ENCODE data around the gene FUBP1. TPM values are rescaled to one million over a fixed set of nuclear protein-coding genes. Genes with fewer than 3 reads are reported as not detected.
"Not testable (repeated sequence)": the region's sequence is repeated elsewhere in the genome, so short reads cannot be mapped to it uniquely, and the experiment has no call there.

The FUBP1 gene, protein sequence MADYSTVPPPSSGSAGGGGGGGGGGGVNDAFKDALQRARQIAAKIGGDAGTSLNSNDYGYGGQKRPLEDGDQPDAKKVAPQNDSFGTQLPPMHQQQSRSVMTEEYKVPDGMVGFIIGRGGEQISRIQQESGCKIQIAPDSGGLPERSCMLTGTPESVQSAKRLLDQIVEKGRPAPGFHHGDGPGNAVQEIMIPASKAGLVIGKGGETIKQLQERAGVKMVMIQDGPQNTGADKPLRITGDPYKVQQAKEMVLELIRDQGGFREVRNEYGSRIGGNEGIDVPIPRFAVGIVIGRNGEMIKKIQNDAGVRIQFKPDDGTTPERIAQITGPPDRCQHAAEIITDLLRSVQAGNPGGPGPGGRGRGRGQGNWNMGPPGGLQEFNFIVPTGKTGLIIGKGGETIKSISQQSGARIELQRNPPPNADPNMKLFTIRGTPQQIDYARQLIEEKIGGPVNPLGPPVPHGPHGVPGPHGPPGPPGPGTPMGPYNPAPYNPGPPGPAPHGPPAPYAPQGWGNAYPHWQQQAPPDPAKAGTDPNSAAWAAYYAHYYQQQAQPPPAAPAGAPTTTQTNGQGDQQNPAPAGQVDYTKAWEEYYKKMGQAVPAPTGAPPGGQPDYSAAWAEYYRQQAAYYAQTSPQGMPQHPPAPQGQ
- total RNA-seq: 100 to 1,000 TPM; 215 to 217 TPM
- polyA plus RNA-seq: 54.6 TPM

GRCh38 chr1:77978969-77979876 lies at the start of gene FUBP1:
FUBP1 (minus strand) TSS chr1:77979072; CDS start chr1:77979004, 68 bp downstream.
- Histone ChIP-seq H3K9me3 (ENCODE audit: low read length) (no peaks in the 10 kb centered on the region), H3K4me1 (ENCODE audit: insufficient read depth, low read length) (peaks cover 48% of the 10 kb centered on the region), H3K36me3 (ENCODE audit: insufficient read depth, low read length) (peaks cover 3% of the 10 kb centered on the region), H3K27ac (ENCODE audit: low read depth, low read length) (peak within 1 kb of the TSS; percentile 98), H3K27me3 (ENCODE audit: insufficient read depth, low read length, poor library complexity, severe bottlenecking) (no peaks in the 10 kb centered on the region), H3K4me3 (ENCODE audit: low read length) (peak within 1 kb of the TSS; percentile 87)
- DNase-seq: peak; percentile 88 to 98 (median 96)
- Mint-ChIP-seq H3K27me3 (no peaks in the 10 kb centered on the region), H3K4me1 (peaks cover 43 to 52% (median 51%) of the 10 kb centered on the region in 3 donors), H3K4me3 (no peak within 1 kb of the TSS), H3K36me3 (peaks cover 0 to 26% (median 6%) of the 10 kb centered on the region in 3 donors), H3K27ac (no peak within 1 kb of the TSS), H3K9me3 (no peaks in the 10 kb centered on the region)
- ChIA-PET CTCF (interaction anchor here (0.6 to 2.1 kb wide), 12 partner anchors 11 to 296 kb away, joined by 3 to 27 read pairs (median 4); partner anchors contain the start of genes DNAJB4, GIPC2 and ZZZ3), POLR2A (interaction anchor here (0.5 to 3.3 kb wide), 19 partner anchors 10 to 547 kb away, joined by 3 to 102 read pairs (median 4); partner anchors contain the start of genes DNAJB4, MIGA1, USP33 and ZZZ3)

DNA sequence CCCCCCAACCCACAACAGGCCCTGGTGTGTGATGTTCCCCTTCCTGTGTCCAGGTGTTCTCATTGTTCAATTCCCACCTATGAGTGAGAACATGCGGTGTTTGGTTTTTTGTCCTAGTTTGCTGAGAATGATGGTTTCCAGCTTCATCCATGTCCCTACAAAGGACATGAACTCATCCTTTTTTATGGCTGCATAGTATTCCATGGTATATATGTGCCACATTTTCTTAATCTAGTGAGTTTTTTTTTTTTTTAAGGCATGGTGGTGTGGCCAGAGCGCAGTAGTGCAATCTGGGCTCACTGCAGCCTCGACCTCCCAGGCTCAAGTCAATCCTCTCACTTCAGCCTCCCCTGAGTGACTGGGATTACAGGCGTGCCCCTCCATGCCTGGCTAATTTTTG lies 42.3 kb upstream of the FUBP1 start:
- H3K4me3 ChIP-seq (ENCODE audit: low read length); H3K27ac ChIP-seq (ENCODE audit: low read depth, low read length); DNase-seq; H3K36me3 ChIP-seq (ENCODE audit: insufficient read depth, low read length); H3K9me3 Mint-ChIP-seq; CTCF ChIA-PET; H3K27ac Mint-ChIP-seq; H3K4me1 Mint-ChIP-seq; H3K4me1 ChIP-seq (ENCODE audit: insufficient read depth, low read length); H3K4me3 Mint-ChIP-seq; H3K27me3 ChIP-seq (ENCODE audit: insufficient read depth, low read length, poor library complexity, severe bottlenecking); H3K9me3 ChIP-seq (ENCODE audit: low read length); H3K27me3 Mint-ChIP-seq; POLR2A ChIA-PET: not testable (repeated sequence)
- peaks cover 0 to 11% (median 5%) of the 10 kb centered on the region in 3 donors for H3K36me3 Mint-ChIP-seq

DNA sequence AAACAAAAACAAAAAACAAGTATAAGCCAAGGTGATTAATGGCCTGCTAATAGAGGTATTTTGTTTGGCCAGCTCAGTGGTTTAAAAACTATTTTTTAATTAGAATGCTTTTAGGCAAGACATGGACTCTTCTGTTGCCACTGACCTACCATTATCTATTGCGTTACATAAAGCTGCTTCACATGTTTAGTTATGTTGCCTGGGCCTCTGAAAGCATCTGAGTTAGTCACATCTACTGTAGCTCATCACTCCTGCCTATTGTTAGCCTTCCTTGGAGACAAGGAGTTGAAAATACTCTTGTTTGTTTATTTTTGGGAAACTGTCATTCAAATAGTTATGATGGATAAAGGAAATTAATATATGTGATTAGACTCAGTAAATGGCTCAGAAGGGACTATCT lies 40.2 kb upstream of the FUBP1 start:
- POLR2A ChIA-PET: no interaction called here
- H3K36me3 Mint-ChIP-seq: peaks cover 6 to 26% (median 9%) of the 10 kb centered on the region in 3 donors
- CTCF ChIA-PET: no interaction called here

DNA sequence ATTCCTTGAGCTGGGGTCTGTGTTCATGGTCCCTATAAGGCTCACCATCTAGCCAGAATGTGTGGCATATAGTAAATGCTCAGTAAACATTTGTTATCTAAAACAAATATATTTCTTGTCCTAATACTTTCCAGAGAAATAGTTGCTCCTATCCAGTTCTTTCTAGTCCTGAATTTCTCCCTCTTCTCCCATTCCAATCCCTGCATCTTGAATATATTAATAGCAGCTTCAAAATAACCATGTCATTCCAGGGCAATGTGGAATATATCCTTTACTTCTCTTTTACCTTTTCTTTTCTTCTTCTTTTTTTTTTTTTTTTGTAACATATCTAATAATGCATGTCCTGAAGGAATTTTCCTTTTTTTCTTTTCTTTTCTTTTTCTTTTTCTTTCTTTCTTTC lies 36.3 kb upstream of the FUBP1 start:
- H3K36me3 ChIP-seq (ENCODE audit: insufficient read depth, low read length): no peaks in the 10 kb centered on the region
- H3K27ac Mint-ChIP-seq: peak overlapping the region in 1 of 8 donors; percentile 29
- DNase-seq: no peak
- no peaks in the 10 kb centered on the region for H3K4me1 ChIP-seq (ENCODE audit: insufficient read depth, low read length)
- H3K9me3 ChIP-seq (ENCODE audit: low read length): no peaks in the 10 kb centered on the region
- peaks cover 0 to 5% (median 4%) of the 10 kb centered on the region in 3 donors for H3K4me1 Mint-ChIP-seq
- no peaks in the 10 kb centered on the region for H3K27me3 ChIP-seq (ENCODE audit: insufficient read depth, low read length, poor library complexity, severe bottlenecking)
- POLR2A ChIA-PET: interaction anchor here (1.0 kb wide), 1 partner anchor 10 kb away, joined by 3 read pairs; the partner anchor contains the start of gene DNAJB4
- H3K36me3 Mint-ChIP-seq: peaks cover 9 to 33% (median 11%) of the 10 kb centered on the region in 3 donors
- no peak overlapping the region for H3K27ac ChIP-seq (ENCODE audit: low read depth, low read length)
- CTCF ChIA-PET: no interaction called here
- H3K4me3 Mint-ChIP-seq: no peak overlapping the region
- no peaks in the 10 kb centered on the region for H3K9me3 Mint-ChIP-seq
- no peak overlapping the region for H3K4me3 ChIP-seq (ENCODE audit: low read length)
- H3K27me3 Mint-ChIP-seq: no peaks in the 10 kb centered on the region

More for the DNA sequence above, 40.2 kb upstream of the FUBP1 start:
- no peak for DNase-seq
- Mint-ChIP-seq H3K27ac (no peak overlapping the region), H3K9me3 (peaks cover 0 to 2% (median 0%) of the 10 kb centered on the region in 5 donors), H3K27me3 (no peaks in the 10 kb centered on the region), H3K4me3 (no peak overlapping the region), H3K4me1 (no peaks in the 10 kb centered on the region)
- no peak overlapping the region for H3K4me3 ChIP-seq (ENCODE audit: low read length)
- no peaks in the 10 kb centered on the region for H3K9me3 ChIP-seq (ENCODE audit: low read length)
- no peaks in the 10 kb centered on the region for H3K27me3 ChIP-seq (ENCODE audit: insufficient read depth, low read length, poor library complexity, severe bottlenecking)
- no peaks in the 10 kb centered on the region for H3K4me1 ChIP-seq (ENCODE audit: insufficient read depth, low read length)
- H3K36me3 ChIP-seq (ENCODE audit: insufficient read depth, low read length): no peaks in the 10 kb centered on the region
- no peak overlapping the region for H3K27ac ChIP-seq (ENCODE audit: low read depth, low read length)

GRCh38 chr1:78011050-78011449 lies 32.2 kb upstream of the FUBP1 start:
- Histone ChIP-seq H3K27ac (ENCODE audit: low read depth, low read length) (no peak overlapping the region), H3K27me3 (ENCODE audit: insufficient read depth, low read length, poor library complexity, severe bottlenecking) (no peaks in the 10 kb centered on the region), H3K9me3 (ENCODE audit: low read length) (no peaks in the 10 kb centered on the region), H3K36me3 (ENCODE audit: insufficient read depth, low read length) (no peaks in the 10 kb centered on the region), H3K4me3 (ENCODE audit: low read length) (no peak overlapping the region), H3K4me1 (ENCODE audit: insufficient read depth, low read length) (peaks cover 5% of the 10 kb centered on the region)
- H3K9me3 Mint-ChIP-seq: no peaks in the 10 kb centered on the region
- no peaks in the 10 kb centered on the region for H3K27me3 Mint-ChIP-seq
- H3K4me1 Mint-ChIP-seq: peaks cover 19 to 39% (median 35%) of the 10 kb centered on the region in 3 donors
- ChIA-PET CTCF (no interaction called here), POLR2A (no interaction called here)
- H3K36me3 Mint-ChIP-seq: peaks cover 9 to 21% (median 11%) of the 10 kb centered on the region in 3 donors
- peak overlapping the region in 3 of 8 donors; percentile 5 to 32 (median 18) for H3K27ac Mint-ChIP-seq
- DNase-seq: no peak
- H3K4me3 Mint-ChIP-seq: peak overlapping the region in 1 of 7 donors; percentile 3

GRCh38 chr1:78009836-78010235 lies 31.0 kb upstream of the FUBP1 start:
- Histone ChIP-seq H3K36me3 (ENCODE audit: insufficient read depth, low read length) (no peaks in the 10 kb centered on the region), H3K27me3 (ENCODE audit: insufficient read depth, low read length, poor library complexity, severe bottlenecking) (no peaks in the 10 kb centered on the region), H3K27ac (ENCODE audit: low read depth, low read length) (no peak overlapping the region), H3K4me1 (ENCODE audit: insufficient read depth, low read length) (peaks cover 11% of the 10 kb centered on the region), H3K4me3 (ENCODE audit: low read length) (no peak overlapping the region), H3K9me3 (ENCODE audit: low read length) (no peaks in the 10 kb centered on the region)
- Mint-ChIP-seq H3K4me1 (peaks cover 24 to 47% (median 47%) of the 10 kb centered on the region in 3 donors), H3K27ac (no peak overlapping the region), H3K9me3 (no peaks in the 10 kb centered on the region), H3K4me3 (no peak overlapping the region), H3K36me3 (peaks cover 7 to 18% (median 8%) of the 10 kb centered on the region in 3 donors), H3K27me3 (no peaks in the 10 kb centered on the region)
- POLR2A ChIA-PET: interaction anchor here (0.8 kb wide), 1 partner anchor 31 kb away, joined by 3 read pairs; the partner anchor contains the start of gene FUBP1
- no peak for DNase-seq
- CTCF ChIA-PET: no interaction called here

DNA sequence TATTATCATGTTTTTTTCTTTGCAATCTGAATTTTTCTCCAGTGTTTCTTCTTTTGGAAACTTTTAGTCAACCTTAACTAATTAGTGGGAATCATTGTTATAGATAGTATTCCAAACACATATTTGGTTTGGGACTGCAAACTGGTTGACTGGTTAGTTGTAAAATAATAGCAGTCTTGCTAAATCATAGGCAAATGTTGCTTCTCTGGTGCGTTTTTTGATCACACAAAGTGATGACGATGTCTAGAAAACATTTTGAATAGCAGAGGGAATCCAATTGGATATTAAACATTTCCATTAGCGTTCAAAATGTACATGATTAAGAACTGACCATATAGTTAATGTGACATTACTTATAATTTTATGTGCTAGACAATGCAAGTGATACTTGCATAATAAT lies 30.4 kb upstream of the FUBP1 start:
- H3K9me3 Mint-ChIP-seq: peaks cover 0 to 2% (median 0%) of the 10 kb centered on the region in 5 donors
- CTCF ChIA-PET: no interaction called here
- peaks cover 0 to 3% of the 10 kb centered on the region in 2 donors for H3K27me3 Mint-ChIP-seq
- Histone ChIP-seq H3K9me3 (ENCODE audit: low read length) (no peaks in the 10 kb centered on the region), H3K27ac (ENCODE audit: low read depth, low read length) (no peak overlapping the region), H3K4me1 (ENCODE audit: insufficient read depth, low read length) (peaks cover 11% of the 10 kb centered on the region), H3K27me3 (ENCODE audit: insufficient read depth, low read length, poor library complexity, severe bottlenecking) (no peaks in the 10 kb centered on the region), H3K4me3 (ENCODE audit: low read length) (no peak overlapping the region), H3K36me3 (ENCODE audit: insufficient read depth, low read length) (no peaks in the 10 kb centered on the region)
- peaks cover 5 to 18% (median 5%) of the 10 kb centered on the region in 3 donors for H3K36me3 Mint-ChIP-seq
- H3K27ac Mint-ChIP-seq: no peak overlapping the region
- POLR2A ChIA-PET: interaction anchor here (0.8 kb wide), 1 partner anchor 31 kb away, joined by 3 read pairs; the partner anchor contains the start of gene FUBP1
- no peak for DNase-seq
- peaks cover 26 to 49% (median 49%) of the 10 kb centered on the region in 3 donors for H3K4me1 Mint-ChIP-seq
- no peak overlapping the region for H3K4me3 Mint-ChIP-seq
